NCI-H128 (cell line): Measurements from ENCODE around the gene NXPH4.

ENCODE experiments used
- DNase-seq: peaks from one replicate; lab custom pipeline; 2025; ENCODE audit not compliant: unreplicated experiment; lab: John Stamatoyannopoulos, UW

NXPH4 gene

DNA sequence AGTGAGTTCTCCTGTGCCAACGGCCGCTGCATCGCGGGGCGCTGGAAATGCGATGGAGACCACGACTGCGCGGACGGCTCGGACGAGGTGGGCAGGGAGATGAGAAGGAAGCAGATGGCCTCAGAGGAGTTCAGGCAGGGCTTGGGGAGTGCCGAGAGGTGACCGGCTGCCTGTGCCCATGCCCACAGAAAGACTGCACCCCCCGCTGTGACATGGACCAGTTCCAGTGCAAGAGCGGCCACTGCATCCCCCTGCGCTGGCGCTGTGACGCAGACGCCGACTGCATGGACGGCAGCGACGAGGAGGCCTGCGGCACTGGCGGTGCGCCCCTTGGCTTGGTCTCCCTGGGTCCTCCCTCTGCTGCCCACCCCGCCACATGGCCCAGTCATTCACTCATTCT is 13.4 kb upstream of the NXPH4 start:
- no peak for DNase-seq

DNA sequence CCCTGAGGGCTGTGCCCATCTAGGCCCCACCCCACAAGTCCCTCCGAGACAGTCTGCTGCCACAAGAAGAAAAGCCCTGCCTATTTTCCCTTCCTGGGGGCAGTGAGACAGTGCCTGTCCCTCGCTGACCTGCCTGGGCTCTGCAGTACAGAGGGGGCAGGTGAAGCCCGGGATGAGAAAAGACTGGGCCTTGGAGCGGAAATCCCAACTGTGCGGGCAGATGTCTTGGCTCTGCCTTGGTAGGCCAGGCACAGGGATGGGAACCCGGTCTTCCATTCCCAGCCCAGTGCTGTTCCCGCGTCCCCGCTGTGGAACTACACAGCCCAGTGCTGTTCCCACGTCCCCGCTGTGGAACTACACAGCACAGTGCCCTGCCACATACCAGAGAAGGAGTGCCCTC is 12.8 kb upstream of the NXPH4 start:
- DNase-seq = no peak

DNA sequence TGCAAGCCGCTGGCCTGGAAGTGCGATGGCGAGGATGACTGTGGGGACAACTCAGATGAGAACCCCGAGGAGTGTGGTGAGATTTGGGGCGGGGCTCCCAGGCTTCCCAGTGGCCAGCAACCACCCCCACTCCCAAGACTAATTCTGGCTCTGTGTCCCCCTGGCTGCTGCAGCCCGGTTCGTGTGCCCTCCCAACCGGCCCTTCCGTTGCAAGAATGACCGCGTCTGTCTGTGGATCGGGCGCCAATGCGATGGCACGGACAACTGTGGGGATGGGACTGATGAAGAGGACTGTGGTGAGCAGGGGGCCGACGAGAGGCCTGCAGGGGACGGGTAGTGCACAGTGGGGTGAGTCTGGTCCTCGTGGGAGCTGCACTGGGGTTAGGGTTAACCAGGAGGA is 12.1 kb upstream of the NXPH4 start:
- no peak for DNase-seq

DNA sequence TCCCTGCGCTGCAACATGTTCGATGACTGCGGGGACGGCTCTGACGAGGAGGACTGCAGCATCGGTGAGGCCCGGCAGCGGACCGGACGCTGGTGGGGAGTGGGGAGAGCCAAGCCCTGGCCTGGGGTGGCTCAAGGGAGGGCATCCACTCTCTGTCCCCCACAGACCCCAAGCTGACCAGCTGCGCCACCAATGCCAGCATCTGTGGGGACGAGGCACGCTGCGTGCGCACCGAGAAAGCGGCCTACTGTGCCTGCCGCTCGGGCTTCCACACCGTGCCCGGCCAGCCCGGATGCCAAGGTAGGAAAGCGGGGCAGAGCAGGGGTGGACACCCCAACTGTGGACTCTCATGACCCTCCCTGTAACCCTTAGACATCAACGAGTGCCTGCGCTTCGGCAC is 11.4 kb upstream of the NXPH4 start:
- no peak for DNase-seq

DNA sequence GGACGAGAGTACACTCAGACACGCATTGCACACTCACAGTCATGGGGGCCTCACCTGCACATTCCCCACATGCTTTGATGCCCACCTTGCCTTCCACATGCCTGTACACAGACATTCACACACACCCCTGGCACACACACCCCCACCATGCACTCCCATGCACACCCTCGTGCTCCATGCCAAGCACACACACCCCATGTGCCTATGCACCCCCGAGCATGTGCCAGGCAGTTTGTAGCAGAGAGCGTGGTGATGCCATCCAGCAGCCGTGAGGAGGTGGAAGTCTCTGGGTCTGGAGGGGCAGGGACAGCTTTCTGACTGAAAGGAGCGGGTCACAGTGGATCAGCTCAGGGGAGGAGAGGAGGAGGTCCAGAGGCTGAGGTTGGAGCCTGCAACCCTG is 10.7 kb upstream of the NXPH4 start:
- DNase-seq = no peak

DNA sequence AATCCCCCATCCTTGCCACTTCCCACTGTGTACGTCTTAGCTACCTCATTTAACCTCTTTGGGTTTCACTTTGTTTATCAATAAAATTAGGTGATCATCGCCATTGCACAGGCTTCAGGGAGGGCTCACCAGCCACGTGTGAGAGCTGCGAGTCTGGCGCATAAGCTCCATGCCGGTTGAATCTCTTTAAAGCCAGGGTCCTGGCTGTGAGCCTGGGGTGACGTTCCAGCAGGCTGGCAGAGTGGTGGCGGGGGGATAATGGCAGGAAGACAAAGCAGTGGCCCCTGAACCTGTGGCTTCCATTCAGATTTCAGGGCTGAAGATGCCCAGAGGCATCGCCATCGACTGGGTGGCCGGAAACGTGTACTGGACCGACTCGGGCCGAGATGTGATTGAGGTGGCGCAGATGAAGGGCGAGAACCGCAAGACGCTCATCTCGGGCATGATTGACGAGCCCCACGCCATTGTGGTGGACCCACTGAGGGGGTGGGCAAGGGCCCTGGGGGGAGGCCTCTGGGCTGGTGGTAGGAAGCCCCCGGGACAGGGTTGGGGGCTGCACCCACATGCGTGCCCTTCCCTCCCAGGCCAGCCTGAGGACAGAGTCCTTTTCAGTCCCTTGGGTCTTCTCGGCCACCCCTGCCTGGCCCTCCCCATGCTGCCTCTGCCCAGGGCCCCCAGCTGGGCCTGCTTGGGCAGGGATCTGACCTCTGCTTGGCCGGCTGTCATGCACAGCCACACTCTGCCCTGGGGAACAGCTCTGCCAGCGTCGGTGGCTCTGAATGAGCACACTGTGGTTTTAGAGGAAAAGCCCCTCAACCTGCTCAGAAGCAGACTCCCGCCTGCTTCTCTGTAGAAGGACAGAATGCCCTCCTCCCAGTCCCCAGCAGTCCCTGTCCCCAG is 8.6 kb upstream of the NXPH4 start:
- no peak for DNase-seq

DNA sequence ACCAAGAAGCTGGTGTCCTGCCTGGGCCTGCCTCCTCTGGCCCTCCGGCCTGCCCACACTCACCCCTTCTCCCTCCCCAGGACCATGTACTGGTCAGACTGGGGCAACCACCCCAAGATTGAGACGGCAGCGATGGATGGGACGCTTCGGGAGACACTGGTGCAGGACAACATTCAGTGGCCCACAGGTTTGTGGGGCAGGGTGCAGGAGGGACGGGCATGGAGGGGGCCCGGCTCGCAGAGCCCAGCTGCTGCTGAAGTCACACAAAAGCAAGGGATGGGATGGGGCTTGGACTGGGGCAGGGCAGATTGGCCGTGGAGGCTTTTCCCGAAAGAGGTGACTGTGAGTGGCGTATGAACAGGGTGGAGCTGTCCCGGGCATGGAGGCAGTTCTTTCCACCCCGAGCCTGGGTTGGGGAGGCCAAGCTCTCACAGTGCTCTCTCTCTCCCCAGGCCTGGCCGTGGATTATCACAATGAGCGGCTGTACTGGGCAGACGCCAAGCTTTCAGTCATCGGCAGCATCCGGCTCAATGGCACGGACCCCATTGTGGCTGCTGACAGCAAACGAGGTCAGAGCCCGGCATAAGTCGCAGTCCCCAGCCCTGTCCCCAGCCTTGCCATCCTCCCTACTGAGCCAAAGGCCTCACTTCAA is 7.8 kb upstream of the NXPH4 start:
- no peak for DNase-seq

DNA sequence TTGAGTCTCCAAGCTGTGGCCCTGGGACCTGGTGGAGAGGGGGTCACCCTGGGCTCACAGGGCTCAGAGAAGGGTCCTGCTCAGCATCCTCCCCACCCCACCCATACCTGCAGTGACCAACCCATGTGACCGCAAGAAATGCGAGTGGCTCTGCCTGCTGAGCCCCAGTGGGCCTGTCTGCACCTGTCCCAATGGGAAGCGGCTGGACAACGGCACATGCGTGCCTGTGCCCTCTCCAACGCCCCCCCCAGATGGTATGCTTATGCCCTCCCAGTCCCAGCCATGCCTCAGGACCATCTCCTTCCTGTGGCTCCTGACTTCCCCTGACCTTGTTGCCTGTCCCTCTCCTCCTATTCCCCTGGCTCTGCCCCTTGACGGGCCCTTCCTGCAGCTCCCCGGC is 6.7 kb upstream of the NXPH4 start:
- DNase-seq = no peak

DNA sequence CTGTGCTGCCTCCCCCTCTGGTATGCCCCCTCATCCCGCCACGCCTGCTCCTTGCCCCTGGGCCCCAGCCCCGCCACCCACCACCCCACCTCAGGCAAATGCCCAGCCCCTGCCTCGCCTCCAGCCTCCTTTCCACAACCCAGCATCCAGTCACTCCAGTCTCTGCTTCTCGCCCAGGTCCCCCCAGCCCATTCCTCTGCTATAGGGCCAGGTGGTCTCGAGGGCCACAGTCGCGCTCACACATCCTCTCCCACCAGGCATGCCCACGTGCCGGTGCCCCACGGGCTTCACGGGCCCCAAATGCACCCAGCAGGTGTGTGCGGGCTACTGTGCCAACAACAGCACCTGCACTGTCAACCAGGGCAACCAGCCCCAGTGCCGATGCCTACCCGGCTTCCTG is 6.1 kb upstream of the NXPH4 start:
- DNase-seq = no peak

DNA sequence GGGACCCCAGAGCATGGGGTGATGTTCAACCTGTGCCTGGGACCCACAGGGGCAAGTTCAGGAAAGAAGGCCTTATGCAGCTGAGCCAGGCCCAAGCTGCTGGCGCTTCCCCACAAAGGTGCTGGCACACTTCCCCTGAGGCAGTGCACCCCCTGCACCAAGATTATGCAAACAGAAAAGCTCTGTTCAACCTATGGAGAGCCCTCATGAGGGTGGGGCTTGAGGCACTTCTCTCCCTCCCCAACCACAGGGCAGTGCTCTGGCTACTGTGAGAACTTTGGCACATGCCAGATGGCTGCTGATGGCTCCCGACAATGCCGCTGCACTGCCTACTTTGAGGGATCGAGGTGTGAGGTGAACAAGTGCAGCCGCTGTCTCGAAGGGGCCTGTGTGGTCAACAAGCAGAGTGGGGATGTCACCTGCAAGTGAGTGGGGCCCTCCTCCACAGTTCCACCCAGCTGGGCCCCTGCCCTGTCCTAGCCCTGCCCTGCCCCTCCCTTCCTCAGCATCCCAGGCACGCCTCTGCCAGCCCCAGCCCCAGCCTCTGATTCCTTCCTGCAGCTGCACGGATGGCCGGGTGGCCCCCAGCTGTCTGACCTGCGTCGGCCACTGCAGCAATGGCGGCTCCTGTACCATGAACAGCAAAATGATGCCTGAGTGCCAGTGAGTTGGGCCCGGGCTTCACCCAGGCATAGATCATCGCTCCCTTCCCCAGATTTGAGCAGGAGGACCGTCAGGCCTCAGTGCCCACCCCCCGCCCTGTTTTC is 5.5 kb upstream of the NXPH4 start:
- DNase-seq = no peak

DNA sequence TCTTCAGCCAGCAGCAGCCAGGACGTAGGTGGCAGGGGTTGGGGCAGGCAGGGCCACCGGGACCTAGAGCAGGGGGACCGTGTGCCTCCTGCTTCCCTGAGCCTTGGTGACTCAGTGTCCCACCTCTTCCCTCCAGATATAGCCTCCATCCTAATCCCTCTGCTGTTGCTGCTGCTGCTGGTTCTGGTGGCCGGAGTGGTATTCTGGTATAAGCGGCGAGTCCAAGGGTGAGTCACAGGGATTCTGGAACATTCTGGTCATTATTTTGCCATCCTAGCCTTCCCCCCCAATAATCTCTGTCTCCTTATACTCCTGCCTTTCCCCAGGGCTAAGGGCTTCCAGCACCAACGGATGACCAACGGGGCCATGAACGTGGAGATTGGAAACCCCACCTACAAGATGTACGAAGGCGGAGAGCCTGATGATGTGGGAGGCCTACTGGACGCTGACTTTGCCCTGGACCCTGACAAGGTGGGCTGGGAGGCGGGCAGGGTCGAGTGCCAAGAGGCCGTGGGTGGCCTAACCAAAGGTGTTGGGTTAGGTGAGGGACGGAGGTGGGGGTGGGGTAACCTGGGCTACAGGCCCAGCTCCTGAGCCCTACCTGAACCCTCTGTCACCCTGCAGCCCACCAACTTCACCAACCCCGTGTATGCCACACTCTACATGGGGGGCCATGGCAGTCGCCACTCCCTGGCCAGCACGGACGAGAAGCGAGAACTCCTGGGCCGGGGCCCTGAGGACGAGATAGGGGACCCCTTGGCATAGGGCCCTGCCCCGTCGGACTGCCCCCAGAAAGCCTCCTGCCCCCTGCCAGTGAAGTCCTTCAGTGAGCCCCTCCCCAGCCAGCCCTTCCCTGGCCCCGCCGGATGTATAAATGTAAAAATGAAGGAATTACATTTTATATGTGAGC is 4.5 kb upstream of the NXPH4 start:
- DNase-seq = no peak

DNA sequence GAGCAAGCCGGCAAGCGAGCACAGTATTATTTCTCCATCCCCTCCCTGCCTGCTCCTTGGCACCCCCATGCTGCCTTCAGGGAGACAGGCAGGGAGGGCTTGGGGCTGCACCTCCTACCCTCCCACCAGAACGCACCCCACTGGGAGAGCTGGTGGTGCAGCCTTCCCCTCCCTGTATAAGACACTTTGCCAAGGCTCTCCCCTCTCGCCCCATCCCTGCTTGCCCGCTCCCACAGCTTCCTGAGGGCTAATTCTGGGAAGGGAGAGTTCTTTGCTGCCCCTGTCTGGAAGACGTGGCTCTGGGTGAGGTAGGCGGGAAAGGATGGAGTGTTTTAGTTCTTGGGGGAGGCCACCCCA is 3.9 kb upstream of the NXPH4 start:
- DNase-seq = no peak

DNA sequence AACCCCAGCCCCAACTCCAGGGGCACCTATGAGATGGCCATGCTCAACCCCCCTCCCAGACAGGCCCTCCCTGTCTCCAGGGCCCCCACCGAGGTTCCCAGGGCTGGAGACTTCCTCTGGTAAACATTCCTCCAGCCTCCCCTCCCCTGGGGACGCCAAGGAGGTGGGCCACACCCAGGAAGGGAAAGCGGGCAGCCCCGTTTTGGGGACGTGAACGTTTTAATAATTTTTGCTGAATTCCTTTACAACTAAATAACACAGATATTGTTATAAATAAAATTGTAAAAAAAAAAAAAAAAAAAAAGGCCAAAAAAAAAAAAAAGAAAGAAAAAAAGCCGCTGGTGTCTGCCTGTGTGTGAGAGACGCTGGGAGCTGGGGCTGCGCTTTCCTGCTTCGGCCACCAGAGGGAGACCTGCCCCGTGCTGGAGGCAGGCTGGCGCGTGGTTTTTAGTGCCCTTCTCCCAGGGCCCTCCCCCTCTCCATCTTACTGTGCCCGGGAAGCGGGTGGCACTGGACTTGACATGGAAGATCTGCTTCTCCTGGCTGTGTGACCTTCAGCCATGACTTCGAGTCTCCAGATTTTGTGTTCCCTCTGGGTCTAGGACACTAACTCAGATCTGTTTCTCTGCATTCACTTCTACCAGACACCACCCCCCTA is 3.4 kb upstream of the NXPH4 start:
- DNase-seq = peak; percentile 68

DNA sequence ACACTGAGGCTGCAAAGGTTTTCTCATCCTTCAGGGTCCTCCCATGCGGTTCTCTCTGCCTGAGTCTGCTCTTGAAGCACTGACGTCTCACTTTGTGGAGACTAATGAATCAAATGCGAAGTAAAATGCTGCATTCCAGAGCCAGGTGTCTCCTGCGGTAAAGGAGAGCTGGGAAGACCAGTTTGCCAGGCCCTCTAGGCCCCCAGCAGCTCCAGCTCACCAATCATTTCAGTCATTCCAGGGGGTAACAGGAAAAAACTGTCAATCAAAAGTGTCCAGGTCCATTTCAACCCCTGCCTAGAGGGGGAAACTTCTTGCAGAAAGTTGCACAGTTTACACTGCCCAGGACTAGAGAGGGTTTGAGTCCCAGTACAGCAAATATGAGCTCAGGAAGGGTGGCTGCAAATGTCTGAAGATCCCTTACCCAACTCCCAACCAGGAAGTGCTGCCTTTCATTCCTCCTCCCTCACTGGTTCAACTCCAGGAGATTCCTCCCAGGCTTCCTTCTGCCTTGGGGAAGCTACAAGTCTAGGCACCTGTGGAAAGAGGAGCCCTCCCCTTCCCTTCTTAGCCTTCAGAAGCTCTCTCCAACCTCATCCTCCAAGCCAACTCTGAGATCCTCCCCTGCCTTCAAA is 2.7 kb upstream of the NXPH4 start:
- no peak for DNase-seq

DNA sequence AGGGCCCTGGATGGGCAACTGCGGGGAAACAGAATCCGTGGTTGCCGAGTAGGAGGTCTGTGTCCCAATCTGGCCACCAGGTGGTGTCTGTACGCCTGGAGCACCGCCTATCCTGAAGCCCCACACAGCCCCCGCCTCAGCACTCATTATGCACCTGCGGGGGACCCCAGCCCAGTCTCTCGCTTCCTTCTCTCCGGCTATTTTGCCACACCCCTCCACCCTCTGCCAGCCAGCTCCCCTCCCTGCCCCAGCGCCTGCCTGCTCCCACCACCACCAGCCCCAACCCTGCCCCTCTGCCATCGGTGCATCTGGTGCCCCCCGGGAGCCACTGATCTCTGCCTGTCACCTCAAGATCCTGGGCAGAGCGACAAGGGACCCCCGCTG is 2.2 kb upstream of the NXPH4 start:
- peak; percentile 71 for DNase-seq

DNA sequence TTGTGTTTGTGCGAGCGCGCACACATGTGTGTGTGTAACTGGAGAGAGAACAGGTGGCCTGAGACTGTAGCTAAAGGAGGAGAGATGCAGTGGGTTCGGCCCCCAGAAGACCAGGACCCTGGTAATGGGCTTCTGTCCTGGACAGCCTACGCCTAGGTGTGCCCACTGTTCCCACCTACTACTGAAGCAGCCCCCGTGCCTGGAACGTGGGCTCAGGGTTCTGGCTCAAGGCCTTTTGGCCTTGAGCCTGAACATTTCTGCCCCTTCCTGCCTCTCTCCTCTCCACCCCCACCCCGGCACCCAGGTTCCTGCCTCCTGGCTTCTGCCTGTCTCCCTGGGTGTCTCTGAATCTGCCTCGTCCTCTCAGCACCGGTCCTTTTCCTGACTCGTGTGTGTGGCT is 1.5 kb upstream of the NXPH4 start:
- DNase-seq = no peak

DNA sequence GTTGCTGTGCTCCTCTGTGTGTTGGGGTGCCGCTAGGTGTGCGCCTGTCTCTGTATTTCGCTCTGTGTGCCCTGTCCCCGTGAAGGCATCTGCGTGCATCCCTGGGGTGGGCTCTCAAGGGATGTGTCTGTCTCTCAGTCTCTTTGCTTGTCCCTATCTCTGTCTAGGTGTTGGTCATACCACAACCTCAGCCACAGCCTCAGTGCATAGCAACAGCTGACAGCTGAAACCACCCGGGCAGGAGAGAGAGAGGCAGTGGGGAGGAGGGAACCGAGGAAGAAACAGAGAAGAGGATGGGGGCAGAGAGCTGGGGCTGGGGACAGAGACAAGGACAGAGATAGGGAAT is 953 bp upstream of the NXPH4 start:
- no peak for DNase-seq

DNA sequence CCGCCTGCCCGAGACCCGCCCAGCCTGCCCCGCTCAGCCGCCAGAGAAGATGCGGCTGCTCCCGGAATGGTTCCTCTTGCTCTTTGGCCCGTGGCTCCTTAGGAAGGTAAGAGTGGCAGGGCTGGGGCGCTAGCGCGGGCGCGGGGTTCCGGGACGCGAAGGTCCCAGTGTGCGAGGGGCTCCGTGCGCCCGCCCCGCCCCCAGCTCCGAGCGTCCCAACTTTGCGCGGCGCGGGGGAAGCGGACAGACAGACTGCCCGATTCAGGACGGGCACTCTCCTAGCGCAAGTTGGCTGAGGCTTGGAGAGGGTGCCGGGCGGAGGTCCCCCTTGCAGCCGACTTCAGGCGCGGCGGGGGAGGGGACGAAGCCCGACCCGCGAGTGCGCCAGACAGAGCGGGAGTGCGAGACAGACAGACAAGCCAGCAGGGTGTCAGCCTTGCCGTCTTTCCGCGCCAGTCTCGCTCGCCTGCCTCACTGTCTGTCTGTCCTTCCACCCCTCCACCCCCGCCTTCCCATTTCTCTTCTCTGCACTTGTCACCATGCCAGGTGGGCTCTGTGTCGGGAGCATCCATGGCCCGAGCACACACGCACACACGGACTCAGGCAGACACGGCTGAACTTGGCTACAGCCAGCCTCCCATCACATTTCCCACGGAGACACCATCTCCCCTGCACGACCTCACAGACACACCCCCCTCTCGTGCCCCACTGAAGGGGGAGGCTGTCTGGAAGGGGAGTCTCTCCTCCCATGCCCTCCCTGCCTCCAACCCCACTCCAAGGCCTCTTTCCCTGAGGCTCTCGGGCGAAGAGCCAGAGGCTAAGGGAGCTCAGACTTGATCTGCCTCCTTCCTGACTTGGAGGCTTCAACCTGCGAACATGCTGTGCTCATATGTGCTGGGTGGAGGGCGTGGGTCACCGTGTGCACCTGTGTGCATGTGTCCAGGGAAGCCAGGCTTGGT is 606 bp downstream of the NXPH4 start:
- no peak for DNase-seq
